ENCODE data around the gene DSPP. TPM values are rescaled to one million over a fixed set of nuclear protein-coding genes. Genes with fewer than 3 reads are reported as not detected.

The DSPP gene
- polyA plus RNA-seq, 1 of the 3 experiments (the other 2 are of a cell fraction) = not detected

DNA sequence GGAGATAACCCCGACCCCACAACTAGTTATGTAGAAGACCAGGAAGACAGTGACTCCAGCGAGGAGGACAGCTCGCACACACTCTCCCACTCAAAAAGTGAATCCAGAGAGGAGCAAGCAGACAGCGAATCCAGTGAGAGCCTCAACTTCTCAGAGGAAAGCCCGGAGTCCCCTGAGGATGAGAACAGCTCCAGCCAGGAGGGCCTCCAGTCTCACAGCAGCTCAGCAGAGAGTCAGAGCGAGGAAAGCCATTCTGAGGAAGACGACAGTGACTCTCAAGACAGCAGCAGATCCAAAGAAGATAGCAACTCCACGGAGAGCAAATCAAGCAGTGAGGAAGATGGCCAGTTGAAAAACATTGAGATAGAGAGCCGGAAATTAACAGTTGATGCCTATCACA, 54.5 kb downstream of the DSPP start:
- TF ChIP-seq RCOR1 (IDR thresholded peaks at IDR 0.05; ENCODE audit: low read length) = no peak
- TF ChIP-seq NFIC (IDR thresholded peaks at IDR 0.05; ENCODE audit: borderline replicate concordance) = no peak
- no peak for TF ChIP-seq GATA2 (CRISPR knock-in tag; IDR thresholded peaks at IDR 0.05)
- TF ChIP-seq RAD21 (IDR thresholded peaks at IDR 0.05; ENCODE audit: low read length) = no peak
- TF ChIP-seq POLR2AphosphoS5 (IDR thresholded peaks at IDR 0.05; ENCODE audit: low read depth, low read length) = no peak
- TF ChIP-seq EZH2phosphoT487 (IDR thresholded peaks at IDR 0.05; ENCODE audit: borderline replicate concordance, low read depth) = no peak
- no peak for TF ChIP-seq SMC3 (IDR thresholded peaks at IDR 0.05; ENCODE audit: low read depth, low read length)
- TF ChIP-seq REST (IDR thresholded peaks at IDR 0.05; ENCODE audit: low read depth, low read length) = no peak
- Histone ChIP-seq H3F3A (replicated peaks; ENCODE audit: insufficient read depth) (peaks cover 14% of the 10 kb centered on the region), H3K79me2 (ENCODE audit: insufficient read depth) (no peaks in the 10 kb centered on the region), H3K36me3 (replicated peaks in 1 of 2; ENCODE audit: control insufficient read depth in 1 of 2, insufficient read depth in 2 of 2, low read length in 1 of 2) (no peaks in the 10 kb centered on the region), H3K9me2 (no peaks in the 10 kb centered on the region), H2AFZ (ENCODE audit: low read depth) (no peak overlapping the region), H3K4me2 (no peak overlapping the region), H3K9ac (no peak overlapping the region), H4K20me1 (ENCODE audit: insufficient read depth) (no peaks in the 10 kb centered on the region), H3K27me3 (ENCODE audit: insufficient read depth) (no peaks in the 10 kb centered on the region), H3K4me1 (ENCODE audit: control insufficient read depth in 1 of 2, insufficient read depth in 2 of 2, low read depth in 1 of 2, low read length in 1 of 2) (no peaks in the 10 kb centered on the region), H3K9me3 (no peaks in the 10 kb centered on the region), H3K27ac (ENCODE audit: low read depth in 2 of 2, low read length in 1 of 2) (no peak overlapping the region), H3K4me3 (ENCODE audit: low read depth in 2 of 2, low read length in 1 of 2) (no peak overlapping the region)
- DNase-seq = no peak
- 66% methylated on average over 9 of the region's 9 CpGs for WGBS (ENCODE audit: low lambda C conversion rate)
- POLR2A ChIA-PET = no interaction called here
- CTCF ChIA-PET = interaction anchor here (0.8 to 1.9 kb wide), 2 partner anchors 17 to 186 kb away, joined by 3 to 4 read pairs; no protein-coding TSS in a partner anchor

Other genes with a start within 250 kb of the DSPP start
- 13.2 and 17.7 TPM in 2 replicates for gene HSD17B11, start 217.3 kb upstream of the DSPP start, polyA plus RNA-seq (2012; rRNA removed)
- 21.5 and 21.8 TPM in 2 replicates for gene NUDT9, start 186.0 kb upstream of the DSPP start, polyA plus RNA-seq (2012; rRNA removed)
- gene SPARCL1, start 79.2 kb upstream of the DSPP start, polyA plus RNA-seq (2012; rRNA removed) = not detected in 2 replicates
- not detected in 2 replicates for gene DMP1, start 41.8 kb downstream of the DSPP start, polyA plus RNA-seq (2012; rRNA removed)
- gene IBSP, start 191.0 kb downstream of the DSPP start, polyA plus RNA-seq (2012; rRNA removed) = not detected in 2 replicates
- not detected in 2 replicates for gene MEPE, start 224.4 kb downstream of the DSPP start, polyA plus RNA-seq (2012; rRNA removed)